GM06990 (cell line): Measurements from ENCODE around the gene IQSEC1.

ENCODE experiments used
- DNase-seq: peaks from one replicate; pipeline ENCODE4 v3.0.0-alpha.2; 2011; ENCODE audit not compliant: insufficient read length; ENCODE audit errors: extremely low read depth
- H3K27me3 ChIP-seq: replicated peaks from 2 replicates; pipeline ENCODE4 v1.6.0; 2011; ENCODE audit warnings: low read length; ENCODE audit not compliant: control insufficient read depth, insufficient read depth
- H3K36me3 ChIP-seq: 2 replicates; pipeline ENCODE4 v1.5.1; 2011; ENCODE audit warnings: low read length; ENCODE audit not compliant: control insufficient read depth, insufficient read depth
- H3K4me3 ChIP-seq: replicated peaks from 2 replicates; pipeline ENCODE4 v1.5.1; 2011; ENCODE audit warnings: low read depth, mild to moderate bottlenecking, control low read depth, low read length
- TF ChIP-seq, protein P1 (sequence below): IDR thresholded peaks from 2 replicates; pipeline ENCODE4 v1.5.1; 2011; ENCODE audit warnings: low read length, control low read depth, mild to moderate bottlenecking, inconsistent platforms; ENCODE audit not compliant: insufficient read depth, poor library complexity, severe bottlenecking

Gene IQSEC1

DNA sequence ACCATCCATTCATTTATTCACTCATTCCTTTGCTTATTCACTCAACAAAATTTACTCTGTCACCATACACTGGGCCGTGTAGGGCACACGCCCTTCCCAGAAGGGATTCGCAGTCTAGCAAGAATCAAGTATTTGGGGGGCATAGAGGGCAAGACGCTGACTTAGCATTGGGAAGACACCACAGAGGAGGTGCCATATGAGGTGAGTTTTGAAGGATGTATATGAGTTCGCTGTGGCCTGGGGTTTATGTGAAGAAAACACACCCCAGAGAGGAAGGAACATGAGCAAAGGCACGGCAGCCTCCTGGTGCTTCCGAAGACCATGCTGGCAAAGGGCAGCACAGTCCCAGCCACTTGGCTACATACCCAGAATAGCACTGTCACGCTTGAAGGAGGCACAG, 23.1 kb upstream of the IQSEC1 start:
- H3K36me3 ChIP-seq = no peaks in the 10 kb centered on the region
- TF ChIP-seq, protein P1, sequence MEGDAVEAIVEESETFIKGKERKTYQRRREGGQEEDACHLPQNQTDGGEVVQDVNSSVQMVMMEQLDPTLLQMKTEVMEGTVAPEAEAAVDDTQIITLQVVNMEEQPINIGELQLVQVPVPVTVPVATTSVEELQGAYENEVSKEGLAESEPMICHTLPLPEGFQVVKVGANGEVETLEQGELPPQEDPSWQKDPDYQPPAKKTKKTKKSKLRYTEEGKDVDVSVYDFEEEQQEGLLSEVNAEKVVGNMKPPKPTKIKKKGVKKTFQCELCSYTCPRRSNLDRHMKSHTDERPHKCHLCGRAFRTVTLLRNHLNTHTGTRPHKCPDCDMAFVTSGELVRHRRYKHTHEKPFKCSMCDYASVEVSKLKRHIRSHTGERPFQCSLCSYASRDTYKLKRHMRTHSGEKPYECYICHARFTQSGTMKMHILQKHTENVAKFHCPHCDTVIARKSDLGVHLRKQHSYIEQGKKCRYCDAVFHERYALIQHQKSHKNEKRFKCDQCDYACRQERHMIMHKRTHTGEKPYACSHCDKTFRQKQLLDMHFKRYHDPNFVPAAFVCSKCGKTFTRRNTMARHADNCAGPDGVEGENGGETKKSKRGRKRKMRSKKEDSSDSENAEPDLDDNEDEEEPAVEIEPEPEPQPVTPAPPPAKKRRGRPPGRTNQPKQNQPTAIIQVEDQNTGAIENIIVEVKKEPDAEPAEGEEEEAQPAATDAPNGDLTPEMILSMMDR = no peak
- H3K27me3 ChIP-seq = no peaks in the 10 kb centered on the region; the same call in 1 of the 2 replicates
- DNase-seq = no peak
- no peak overlapping the region for H3K4me3 ChIP-seq

- DNase-seq = no peak
- TF ChIP-seq, protein P1 = no peak
- no peaks in the 10 kb centered on the region; the same call in 1 of the 2 replicates for H3K27me3 ChIP-seq
- no peaks in the 10 kb centered on the region for H3K36me3 ChIP-seq
- H3K4me3 ChIP-seq = no peak overlapping the region
Measured at GRCh38 chr3:13095408-13095937, 22.2 kb upstream of the IQSEC1 start.

- Histone ChIP-seq H3K4me3 (no peak overlapping the region), H3K36me3 (no peaks in the 10 kb centered on the region), H3K27me3 (no peaks in the 10 kb centered on the region; the same call in 1 of the 2 replicates)
- no peak for DNase-seq
- TF ChIP-seq, protein P1 = no peak
Measured at GRCh38 chr3:13093687-13094086, 20.5 kb upstream of the IQSEC1 start.

DNA sequence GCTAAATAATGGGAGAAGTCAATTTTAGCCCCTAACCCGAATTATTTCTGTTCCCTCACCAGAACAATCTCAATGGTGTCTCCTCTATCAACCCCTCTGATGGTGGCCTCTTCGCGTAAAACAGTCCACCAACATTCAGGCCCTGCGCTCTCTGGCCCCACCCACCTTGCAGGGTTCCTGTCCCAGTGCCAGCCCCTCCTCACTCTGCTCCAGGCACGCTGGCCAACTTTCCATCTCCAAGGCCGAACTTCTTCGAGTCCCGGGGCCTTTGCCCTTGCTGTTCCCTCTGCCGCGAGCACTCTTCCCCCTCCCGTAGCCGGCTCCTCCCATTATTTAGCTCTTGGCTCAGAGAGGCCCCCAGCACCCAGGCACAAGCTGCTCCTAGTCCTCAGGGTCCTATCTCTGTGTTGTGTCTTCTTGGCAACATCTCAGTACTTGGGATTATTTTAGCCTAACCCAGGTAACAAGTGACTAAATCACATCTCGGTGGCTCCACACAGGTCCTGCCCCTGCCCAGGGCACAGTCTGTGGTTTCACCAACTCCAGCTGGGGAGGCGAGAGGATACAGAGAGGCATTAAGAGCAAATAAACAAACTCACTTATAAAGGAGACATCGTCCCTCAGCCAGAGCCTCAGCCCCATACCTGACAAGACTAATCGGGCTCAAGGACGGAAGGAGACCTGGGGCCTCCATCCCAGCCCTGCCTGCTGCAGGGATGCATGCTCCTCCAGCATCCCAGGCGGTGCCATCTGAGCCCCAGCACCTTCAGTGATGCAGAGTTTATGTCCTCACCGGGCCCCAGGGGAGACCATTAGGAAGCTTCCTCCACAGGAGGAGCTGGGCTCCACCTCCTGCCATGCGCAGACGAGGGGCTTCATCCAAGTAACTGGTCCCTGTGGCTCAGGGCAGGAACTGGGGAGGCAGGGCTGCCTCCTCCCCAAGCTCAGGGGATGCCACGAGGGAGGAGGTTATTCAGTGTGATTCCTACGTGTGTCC, 19.7 kb upstream of the IQSEC1 start:
- no peak overlapping the region for H3K4me3 ChIP-seq
- H3K27me3 ChIP-seq = no peaks in the 10 kb centered on the region; the same call in 1 of the 2 replicates
- DNase-seq = no peak
- TF ChIP-seq, protein P1 = no peak
- no peaks in the 10 kb centered on the region for H3K36me3 ChIP-seq

GRCh38 chr3:13091898-13092611, 18.8 kb upstream of the IQSEC1 start:
- H3K27me3 ChIP-seq = no peaks in the 10 kb centered on the region; the same call in 1 of the 2 replicates
- TF ChIP-seq, protein P1 = peak; percentile 91
- no peak overlapping the region for H3K4me3 ChIP-seq
- peak; percentile 62 for DNase-seq
- no peaks in the 10 kb centered on the region for H3K36me3 ChIP-seq
